GM15510 (cell line): Measurements from ENCODE around the gene GAS2L2.

ENCODE experiments used
- POLR2A ChIP-seq: IDR thresholded peaks from 3 replicates; pipeline ENCODE4 v1.6.1; 2011; ENCODE audit warnings: borderline replicate concordance; ENCODE audit not compliant: insufficient read length; ENCODE audit errors: extremely low read depth

The GAS2L2 gene

DNA sequence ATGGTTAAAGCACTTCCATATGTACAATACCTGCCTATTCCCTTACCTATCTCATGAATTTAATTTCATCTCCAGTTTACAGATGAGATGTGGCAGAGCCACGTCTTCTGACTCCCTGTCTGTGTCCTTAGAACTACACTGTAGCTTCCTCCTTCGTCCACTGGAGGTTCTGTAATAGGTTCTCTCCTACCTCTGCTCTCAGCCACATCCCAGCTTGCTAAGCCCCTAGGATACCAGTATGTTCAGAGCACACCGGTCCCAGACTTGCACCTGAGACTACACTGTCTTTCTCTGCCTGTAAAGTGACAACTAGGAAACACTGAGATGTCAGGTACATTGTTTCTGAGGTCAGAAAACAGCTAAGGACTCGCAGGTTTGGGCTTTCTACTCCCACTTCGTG, 25.4 kb downstream of the GAS2L2 start:
- TF ChIP-seq POLR2A = no peak

DNA sequence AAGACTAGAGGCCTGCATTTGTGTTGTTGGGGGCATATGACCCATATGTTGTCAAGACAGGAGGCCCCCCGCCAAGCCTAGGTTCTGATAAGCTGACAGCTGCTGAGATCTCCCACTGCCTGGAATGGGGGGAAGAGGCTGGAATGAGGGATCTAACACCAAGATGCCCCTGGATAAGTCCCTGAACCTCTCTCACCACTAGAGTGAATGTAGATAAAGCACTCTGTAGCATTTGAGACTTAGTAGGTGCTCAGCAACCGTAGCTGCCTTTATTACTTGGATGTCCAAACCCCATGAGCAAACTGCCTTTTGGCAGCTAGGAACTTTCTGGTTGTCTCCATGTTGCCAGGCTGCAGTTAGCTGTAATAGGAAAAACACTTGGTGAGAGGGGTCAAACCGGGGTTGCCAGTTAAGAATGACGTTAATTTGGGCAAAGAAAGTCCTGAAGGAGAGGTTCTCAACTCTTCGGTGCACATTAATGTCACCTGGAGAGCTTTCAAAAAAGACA, 26.0 kb downstream of the GAS2L2 start:
- no peak for TF ChIP-seq POLR2A

- no peak for TF ChIP-seq POLR2A
These were observed 26.7 kb downstream of the GAS2L2 start for GRCh38 chr17:35726127-35726952.

- no peak for TF ChIP-seq POLR2A
These were observed 27.3 kb downstream of the GAS2L2 start for GRCh38 chr17:35725802-35726126.

- TF ChIP-seq POLR2A = no peak
These were observed 28.0 kb downstream of the GAS2L2 start for GRCh38 chr17:35725058-35725457.

DNA sequence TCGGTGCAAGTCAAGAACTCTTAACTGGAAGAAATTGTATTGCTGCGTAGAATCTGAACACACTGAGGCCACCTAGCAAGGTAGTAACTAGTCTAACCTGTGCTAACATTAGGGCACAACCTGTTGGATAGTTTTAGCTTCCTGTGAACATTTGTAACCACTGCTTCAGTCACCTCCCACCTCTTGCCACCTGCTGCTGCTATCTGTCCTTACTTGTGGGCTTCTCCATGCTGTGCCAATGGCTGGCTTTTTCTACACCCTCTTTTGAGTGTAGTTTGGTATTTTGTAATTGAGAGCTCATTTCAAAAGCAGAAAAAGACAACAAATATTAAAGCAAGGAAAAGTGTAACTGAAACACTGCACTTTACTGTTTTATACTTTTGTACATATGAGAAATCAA, 29.3 kb downstream of the GAS2L2 start:
- no peak for TF ChIP-seq POLR2A

DNA sequence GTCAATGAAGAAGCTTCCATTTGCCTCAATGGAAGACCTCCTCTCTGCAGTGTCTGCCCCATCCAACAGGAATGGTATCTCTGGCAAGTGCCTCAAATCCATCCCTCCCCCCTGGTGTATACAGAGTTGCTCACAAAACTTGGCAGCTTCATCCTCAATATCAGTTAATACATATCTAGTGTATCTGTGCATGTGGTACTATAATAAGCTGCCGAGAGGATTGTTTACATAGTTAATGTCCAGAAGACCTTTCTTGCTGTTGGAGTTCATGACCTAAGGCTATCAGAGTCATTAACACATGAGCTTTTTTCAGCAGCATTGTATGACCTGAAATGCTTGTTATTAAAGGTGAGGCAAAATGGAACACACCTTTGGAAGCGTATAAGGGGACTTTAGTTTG, 35.6 kb downstream of the GAS2L2 start:
- no peak for TF ChIP-seq POLR2A

DNA sequence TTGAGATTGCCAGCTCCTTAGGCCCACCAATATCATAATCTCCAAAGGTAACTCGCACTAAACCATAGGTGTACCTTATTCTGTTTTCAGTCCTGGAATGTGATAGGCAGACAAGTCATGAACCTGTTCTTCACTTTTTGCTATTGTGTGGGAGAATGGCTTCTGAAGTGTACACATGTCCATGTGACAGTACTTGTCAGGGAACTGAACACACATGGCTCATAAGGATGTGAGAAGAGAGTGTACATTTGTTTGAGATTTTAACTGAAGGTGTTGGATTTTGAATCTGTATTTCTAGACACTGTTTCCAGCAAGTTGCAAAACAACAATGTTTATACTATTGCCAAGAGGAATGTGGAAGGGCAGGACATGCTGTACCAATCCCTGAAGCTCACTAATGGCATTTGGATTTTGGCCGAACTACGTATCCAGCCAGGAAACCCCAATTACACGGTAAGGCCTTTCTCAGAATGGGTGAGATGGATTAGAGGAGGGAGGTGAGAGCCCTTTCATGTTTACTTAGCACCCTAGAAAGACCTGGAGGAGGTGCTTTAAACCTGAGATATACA, 36.1 kb downstream of the GAS2L2 start:
- TF ChIP-seq POLR2A = no peak

- no peak for TF ChIP-seq POLR2A
These were observed 36.9 kb downstream of the GAS2L2 start for GRCh38 chr17:35716173-35716572.

DNA sequence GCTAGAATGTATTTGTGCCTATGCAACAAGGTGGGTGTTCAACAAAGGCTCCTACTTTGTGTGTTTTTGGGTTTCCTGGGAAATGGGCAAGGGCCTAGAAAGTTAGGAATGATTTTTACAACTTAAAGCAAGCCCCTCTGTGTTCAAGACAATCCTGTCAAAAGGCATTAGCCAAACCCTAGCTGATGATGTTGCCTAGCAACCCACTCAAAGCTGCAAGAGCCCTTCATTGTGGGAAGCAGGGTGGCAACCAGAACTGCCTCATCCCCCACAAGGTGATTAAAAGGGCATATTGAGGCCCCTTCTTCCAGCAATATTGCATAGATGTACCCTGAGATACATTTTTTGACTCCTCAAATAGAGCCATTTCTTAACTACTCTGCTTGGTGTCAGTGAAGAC, 37.6 kb downstream of the GAS2L2 start:
- no peak for TF ChIP-seq POLR2A

- no peak for TF ChIP-seq POLR2A
These were observed 38.1 kb downstream of the GAS2L2 start for GRCh38 chr17:35714988-35715387.

DNA sequence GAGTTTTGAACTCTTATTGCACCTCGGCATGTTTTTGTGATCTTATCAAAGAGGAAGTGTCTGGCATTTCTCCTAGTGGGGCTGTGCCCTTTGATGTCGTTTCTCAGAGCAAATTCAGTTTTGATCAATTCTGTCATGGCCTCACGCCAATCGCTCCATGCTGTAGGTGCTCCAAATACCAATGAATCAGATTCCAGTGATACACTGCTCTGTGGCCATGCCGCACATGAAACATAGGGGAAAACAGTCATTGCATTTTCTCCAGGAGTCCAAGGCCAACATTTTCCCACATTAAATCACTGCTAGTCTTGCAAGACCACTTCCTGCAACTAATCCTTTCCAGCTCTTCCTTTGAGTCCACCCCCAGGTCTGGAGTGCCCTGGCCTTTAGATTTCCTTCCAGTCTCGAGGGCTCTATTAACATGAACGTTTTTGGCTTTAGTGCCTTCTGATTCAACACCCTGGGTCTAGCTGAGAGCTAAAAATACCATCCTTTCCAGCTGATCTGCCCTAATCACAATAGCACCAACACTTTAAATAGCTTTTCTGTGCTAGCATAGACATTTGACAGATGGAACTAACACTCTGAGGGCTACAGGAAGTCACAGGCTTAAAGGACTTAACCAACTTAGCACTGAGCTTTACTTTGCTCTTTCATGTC, 39.8 kb downstream of the GAS2L2 start:
- no peak for TF ChIP-seq POLR2A

- TF ChIP-seq POLR2A = no peak
These were observed 42.1 kb downstream of the GAS2L2 start for GRCh38 chr17:35710950-35711349.

DNA sequence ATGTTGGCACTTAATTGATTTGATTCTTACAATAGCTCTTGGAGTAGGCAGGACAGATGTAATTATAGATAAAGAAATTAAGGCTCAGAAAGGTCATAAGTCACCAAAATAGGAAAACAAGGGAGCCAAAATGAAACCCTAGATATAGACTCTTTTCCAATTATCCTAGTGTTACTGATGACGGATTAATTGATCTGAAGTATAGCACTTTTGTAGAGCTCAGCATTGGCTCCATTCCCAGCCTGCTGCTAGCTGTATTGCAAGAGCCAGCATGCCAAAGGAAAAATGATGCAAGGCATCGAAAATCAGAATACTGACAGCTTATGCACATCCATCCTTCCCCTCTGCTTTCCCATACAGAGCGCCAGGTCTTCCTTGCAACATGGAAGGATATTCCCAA, 43.2 kb downstream of the GAS2L2 start:
- TF ChIP-seq POLR2A = no peak

DNA sequence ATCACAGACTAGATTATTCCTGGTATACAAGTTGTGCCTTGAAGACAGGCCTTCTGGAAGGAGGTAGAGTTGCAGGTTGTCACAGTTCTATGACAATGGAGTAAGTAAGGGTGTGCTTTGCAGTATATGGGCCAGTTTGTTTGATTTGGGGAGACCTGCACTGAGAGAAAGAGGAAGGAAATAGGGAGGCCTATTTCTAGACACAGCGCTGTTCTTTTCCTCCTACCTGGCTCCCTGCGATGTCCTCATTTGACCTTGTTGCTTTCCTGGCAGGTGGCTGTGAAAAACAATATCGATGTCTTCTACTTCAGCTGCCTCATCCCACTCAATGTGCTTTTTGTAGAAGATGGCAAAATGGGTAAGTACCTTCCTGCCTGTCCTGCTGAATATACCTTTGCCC, 44.1 kb downstream of the GAS2L2 start:
- TF ChIP-seq POLR2A = no peak

GRCh38 chr17:35708149-35708548, 44.9 kb downstream of the GAS2L2 start:
- TF ChIP-seq POLR2A = no peak
